ENCODE results near the gene SCN2B.

SCN2B gene

DNA sequence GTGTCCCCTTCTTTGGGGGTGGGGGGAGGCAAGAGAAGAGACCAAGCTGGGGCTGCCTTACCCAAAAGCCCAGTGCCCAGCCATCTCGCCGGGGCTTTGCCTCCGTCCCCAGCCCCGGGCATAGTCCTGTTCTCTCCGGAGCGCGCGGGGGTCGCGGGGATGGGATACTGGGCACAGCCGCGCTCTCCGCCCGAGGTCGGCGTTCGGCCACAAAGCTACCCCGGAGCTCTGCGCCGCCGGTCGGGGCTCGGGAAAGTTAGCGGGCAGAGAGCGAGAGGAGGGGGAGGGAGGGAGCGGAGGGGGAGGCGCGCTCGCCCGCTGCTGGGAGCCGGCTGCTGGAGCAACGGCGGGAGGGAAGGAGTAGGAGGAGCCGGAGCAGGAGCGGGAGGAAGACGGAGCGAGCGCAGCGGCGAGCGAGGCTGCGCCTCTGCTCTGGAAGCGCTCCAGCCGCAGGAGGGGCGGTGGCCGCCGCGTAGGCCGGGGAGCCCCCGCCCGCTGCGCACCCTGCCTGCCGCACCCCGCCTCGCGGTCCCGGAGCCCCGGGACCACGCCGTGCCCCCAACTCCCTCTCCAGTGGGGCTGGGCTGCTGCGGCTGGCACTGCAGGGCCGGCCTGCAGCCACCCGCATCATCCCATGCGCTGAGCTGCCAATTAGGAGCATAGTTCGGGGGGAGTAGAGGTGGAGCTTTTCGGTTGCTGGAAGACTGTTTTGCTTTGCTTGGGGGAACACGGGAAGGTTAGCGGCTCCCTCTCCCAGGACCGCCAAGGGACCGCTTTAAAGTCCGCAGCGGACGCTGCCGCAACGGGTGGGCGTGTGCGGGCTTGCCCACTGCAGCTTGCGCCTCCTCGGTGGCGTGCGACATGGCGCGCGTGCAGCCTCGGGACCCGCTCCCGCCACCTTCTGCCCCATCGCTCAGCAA is 23.6 kb downstream of the SCN2B start, which contains the start of gene SCN4B:
SCN4B (minus strand) TSS at position 272 of the 920 bp plus-strand sequence; CDS start at position 122, 150 bp downstream.
- no peak for DNase-seq

DNA sequence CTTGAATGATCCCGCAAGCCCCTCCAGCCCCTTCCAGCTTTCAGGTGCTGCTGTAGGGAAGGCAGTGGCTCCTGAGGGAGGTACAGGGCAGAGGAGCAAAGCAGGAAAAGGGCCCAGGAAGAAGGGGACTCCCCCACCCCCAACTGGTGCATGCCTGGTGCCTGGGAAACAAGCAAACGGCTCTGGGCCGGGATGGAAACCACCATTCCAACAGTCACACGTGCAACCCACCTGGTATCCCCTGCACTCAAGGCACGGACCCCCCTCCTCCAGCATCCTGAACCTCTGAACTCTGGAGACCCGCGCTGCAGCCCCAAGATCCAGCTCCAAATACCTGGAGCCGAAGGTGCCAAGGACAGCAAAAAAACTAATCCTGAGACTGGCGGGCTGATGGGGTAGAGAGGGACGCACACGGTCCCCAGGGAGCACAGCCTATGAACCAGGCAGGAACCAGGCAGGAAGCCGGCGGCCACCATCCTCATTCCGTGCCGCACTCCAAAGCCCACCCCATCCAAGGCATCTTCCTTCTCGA is 24.4 kb downstream of the SCN2B start:
- no peak for DNase-seq

DNA sequence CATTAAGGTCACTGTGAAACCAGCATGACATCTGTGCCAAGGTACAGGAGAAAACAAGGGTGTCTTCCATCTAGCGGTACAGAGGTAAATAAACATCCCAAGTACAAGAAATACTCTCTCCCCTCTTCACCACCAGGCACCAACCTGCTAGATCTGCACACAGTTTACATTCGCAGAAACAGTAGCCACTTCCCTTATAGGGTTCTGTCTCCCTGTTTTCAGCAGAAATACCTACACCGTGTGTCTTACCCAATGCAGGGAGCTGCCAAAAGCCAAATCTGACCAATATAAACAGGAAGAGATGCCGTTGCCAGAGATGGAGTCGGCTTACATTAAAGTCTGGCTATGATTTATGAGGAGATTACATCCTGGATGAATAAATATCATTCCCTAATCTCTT is 25.0 kb downstream of the SCN2B start:
- no peak for DNase-seq

DNA sequence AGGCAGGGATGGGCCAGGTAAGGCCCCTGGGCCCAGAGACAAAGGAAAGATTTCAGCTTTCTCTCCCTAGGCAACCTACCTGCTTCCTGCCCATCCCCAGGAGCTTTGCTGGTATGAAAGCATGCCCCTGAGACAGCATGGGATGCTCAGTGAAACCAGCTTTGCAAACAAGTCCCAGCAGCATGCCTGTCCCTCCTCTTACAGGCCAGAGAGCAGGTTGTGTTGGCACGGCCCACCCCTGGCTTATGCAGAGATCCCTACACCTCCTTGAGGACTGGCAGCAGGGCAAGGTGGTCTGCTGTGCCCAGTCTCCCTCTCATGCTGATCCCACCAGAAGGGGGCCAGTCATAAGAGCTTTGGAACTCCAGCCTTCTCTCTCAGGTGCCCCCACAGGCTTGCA is 26.9 kb downstream of the SCN2B start:
- no peak for DNase-seq

DNA sequence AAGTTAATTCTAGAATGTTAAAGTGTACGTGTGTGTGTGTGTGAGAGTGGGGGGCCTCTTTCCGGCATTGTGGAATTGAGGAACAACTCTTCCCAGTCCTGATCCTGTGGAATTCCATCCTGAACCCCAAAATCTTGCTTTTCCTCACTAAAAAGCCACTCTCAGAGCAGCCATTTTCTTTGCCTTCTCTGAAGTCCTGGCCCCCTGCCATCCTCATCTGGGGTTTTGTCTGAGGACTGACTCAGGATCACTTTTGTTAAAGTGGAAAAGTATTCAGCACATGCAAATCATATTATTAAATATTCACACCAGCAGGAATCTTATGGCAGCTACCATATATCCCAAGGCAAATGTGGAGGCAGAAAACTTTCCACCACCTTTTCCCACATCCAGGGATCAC is 27.6 kb downstream of the SCN2B start:
- DNase-seq = no peak

DNA sequence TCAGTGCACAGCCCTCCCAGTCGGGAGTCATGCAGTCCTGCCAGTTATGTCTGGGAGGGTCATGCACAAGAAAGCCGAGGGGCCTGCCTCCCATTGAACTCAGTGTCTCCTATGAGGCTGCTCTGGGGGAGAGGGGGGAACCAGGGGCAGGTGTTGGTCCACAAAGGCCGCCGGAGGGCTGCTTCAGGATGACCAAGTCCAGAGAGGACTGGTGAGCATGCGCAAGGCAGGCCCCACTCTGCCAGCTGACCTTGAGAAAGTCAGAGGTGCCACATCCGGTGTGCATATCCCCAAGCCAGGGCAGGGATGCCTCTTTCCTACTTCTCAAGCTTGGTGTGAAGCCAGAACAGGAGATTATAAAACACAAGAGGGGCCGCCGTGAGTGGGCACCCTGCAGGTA is 28.2 kb downstream of the SCN2B start:
- no peak for DNase-seq

DNA sequence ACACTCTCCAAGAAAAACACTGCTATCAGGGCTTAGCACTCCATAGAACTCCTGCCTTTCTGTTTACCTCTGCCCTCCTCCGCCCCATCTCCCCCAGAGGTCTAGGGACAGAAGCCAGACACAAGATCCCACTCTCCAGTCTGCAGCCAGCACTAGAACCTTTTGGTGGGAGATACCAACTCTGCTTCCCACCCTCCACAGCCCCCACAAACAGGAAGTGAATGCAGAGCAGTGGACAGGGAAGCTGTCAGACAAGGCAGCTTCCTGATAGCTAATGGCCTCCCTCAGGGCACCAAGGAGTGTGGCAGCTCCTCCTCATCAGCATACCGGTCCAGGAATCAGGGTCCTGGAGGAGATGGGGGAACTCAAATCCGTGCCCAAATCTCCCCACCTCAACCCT is 28.9 kb downstream of the SCN2B start:
- DNase-seq = no peak

DNA sequence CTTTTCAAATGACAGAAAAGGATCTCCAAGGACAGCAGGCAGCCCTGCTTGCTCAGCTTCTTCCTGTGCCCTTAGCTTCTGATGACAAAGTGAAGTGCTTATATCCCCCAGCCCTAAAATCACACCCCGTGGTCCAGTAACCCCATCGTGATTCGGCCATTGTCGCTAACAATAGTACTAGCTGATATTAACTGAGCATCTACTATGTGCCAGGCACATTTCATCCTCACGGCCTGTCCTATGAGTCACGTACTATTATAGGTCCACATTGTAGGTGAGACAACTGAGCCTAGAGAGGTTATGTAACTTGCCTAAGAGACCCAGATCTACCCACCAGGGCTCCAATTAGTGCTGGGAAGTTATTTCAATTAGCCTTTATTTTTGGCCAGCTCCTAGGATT is 29.9 kb downstream of the SCN2B start:
- no peak for DNase-seq

DNA sequence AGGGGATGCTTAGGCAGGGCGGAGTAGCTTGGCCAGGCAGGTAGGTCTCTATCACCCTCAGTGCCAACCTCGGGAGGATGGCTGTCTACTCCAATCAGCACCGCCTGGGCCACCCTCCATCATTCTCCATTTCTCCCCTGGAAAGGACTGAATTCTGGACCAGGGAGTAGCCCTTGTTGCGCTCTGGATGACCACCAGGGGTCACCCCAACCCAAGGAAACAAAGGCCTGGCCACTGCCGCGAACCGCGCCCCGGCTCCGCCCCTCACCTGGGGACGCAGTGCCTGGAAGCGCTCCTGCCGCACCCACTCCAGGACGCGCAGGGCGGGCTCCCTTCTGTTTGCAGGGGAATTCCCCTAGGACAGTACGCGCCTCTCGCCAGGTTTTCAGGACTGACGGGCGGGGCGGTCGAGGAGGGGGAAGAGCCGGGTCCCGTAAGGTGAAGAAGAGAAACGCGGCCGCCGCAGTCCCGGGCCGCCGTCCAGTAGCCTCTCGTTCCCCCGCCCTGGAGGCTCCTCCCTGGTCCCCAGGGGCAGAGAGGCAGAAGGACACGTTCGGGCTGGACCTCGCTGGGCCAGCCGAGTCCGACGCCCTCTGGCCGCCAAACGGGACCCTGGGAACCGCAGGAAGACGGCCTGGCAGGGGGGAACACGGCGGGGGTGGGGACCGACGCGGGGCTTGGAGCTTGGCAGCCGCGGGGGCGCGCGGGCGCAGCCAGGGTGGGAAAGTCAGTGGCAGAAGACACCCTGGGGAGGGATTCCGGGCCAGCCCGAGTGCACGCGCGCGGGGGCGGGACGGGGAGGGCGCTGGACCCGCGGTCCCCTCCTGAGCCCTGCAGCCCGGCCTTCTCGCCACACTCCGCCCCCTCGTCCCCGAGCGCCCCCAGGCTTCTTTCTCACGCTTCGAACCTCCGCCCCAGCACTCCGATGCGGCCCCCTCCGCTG is 30.9 kb downstream of the SCN2B start:
- DNase-seq = peak; percentile 86

DNA sequence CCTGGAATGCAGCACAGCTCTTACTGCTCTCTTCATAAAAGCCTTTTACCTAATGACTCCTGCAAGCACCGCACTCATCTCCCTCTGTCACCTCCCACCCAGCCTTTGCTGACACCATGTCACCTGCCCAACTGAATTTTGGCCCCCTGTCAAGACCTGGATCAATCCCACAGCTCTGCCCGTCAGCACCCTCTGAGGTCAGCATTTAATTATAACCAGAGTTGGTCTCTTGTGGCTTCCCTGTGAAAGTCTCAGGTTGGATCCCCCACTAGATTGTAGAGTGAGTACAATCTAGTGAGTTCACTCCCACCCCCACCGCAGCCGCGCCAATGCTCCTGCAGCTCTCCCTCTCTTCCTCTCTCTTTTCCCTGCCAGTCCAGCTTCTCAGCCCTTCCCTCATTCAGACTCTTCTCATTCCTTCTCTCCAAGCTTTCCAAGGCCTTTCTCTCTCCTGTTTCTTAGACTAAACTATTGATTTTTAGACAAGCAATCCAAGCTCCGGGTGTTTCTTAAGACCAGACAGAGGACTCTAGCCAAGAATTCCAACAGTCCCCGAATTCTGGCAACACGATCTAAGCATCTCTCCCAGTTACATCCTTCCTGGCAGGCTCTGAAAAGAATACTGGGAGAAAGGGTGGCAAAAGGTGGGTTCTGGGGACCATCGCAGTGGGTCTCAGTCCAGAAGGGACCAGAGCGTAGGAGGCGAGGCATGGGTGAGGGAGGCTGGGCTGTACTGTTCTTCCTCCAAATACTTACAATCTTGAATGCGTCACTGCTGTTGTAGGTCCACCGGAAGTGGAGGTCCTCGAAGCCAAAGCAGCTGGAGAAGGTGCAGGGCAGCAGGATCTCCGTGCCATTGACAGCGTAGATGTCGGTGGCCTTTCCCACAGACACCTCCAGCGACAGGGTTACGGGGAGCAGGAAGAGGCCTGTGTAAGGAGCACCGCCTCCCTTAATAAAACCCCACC is 31.9 kb downstream of the SCN2B start:
- DNase-seq = no peak

DNA sequence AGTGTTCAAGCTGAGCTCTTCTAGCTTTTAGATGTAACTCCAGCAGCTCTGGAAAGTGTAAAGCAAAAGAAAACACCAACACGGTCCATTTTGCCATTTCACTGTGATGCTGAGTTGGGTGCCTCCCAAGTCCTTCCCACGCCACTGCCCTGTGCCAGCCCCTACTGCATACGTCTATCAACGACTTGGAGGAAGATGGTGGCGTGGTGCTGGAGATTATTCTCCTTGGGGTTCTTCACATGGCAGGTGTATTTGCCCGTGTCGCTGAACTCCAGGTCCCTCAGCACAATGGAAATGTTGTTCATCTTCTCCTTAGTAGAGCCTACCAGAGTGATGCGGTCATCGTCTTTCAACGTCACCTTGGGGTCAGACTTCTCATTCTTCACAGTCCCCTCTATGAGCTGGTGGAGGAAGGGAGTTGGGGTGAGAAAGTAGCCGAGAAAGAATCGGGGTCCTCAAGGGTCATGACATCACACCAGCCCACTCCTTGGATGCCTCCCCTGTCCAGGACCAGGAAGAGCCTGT is 32.7 kb downstream of the SCN2B start:
- no peak for DNase-seq

DNA sequence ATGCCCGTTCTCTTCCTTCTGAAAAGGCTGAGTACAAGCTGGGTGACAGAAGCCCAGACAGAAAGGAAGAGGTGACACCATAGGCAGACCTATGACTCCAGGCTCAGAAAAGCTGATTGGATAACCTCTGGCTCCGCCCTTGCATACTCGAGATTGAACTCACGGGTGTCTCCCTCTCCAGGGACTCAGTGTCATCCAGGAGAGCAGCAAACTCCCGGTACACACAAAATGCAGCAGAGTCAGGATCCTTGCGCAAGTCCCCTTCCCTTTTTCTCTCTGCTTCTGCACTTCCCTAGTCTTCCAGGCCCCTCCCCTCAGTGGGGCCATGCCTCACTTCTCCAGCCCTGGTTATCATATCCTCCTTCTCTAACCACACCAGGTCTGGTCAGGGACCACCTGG is 33.6 kb downstream of the SCN2B start:
- DNase-seq = no peak

DNA sequence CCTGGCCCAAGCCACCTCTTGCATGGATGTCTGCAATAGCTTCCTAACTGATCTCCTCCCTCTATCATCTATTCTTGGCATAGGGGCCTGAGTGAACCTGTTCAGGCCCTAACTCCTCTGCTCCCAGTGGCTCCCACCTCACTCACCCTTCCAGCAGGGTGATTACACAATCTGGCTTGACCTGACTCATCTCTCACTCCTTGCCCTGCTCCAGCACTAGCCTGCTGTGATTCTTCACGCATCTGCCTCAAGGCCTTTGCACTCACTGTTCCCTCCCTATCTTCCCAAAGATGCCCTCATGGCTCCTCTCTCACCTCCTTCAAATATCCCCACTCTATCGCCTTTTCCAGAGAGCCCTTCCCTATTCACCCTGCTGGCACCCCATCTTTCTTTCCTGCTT is 34.4 kb downstream of the SCN2B start:
- DNase-seq = no peak

DNA sequence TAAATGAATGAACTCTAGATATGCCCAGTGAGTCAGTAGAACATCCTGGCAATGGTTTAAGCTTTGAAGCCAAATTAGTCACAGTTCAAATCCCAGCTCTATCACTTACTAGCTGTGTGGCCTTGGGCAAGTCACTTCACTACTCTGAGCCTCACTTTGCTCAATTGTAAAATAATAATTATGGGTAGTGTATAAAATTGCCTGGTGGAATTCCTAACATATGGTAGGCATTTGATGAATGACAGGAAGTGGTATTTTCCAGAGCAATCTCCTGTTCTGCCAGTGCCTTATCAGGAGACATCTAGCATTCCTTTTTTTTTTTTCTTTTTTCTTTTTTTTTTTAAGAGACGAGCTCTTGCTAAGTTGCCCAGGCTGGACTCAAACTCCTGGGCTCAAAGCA is 36.9 kb downstream of the SCN2B start:
- no peak for DNase-seq

DNA sequence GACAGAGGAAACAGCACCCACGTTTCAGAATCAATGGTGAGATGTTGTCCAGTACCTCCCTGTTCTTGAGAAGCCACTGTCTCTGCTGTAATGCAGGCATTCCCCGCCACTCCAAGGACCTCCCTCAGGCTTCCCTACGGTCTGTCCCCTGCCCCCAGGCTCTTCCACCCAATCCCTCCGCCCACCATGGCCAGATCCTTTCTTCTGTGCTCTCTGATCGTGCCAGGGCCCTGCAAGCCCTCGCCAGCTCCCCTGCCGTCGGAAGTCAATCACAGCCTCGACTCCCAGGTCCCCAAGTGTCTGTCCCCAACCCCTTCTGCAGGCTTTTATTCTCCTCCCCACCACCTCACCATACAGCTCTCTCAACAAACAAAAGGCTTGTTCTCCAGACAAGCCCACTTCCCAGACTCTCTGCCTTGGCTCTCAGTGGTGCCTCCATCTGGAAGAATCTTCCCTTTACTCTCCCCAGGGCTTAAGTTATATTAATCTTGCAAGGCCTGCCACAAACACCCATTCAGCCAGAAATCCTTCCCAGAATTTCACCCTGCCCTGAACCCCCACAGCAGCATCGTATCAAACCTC is 37.5 kb downstream of the SCN2B start:
- no peak for DNase-seq

DNA sequence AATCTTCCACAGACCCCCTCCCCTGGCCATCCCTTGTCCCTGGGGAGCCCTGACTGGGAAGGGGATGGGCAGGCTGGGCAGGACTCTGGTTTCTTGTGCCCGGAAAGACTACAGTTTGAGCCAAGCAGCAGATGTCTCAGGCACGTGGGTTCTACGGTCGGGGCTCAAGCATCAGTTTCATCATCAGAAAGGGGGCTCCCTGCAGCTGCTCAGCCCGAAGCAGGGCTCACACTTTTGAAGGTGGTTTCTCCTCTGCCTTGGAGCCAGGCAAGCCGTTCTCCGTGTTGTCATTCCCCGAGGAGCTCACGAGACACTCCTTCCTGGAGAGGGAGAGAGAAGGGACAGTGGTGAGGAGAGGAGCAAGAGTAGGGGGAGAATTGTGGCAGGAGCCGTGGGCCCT is 39.6 kb downstream of the SCN2B start:
- DNase-seq = no peak

DNA sequence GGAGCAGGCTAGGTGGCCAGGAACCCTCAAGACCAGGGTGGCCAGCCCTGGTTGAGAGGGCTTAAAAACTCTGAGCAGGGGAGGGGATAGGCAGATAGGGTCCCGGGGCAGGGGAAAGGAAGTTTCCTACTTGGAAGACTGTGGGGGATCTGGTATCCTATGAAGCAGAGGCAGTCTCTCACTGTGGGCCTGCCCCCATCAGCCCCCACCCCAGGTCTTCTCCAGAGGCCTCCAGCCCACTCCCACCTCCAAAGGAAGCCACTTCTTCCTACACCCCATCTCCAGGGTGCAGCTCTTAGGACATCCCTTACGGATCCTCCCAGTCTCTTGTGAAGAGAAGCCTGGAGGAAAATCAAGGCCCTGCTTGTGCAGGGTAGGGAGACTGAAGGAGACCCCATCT is 40.1 kb downstream of the SCN2B start:
- no peak for DNase-seq

DNA sequence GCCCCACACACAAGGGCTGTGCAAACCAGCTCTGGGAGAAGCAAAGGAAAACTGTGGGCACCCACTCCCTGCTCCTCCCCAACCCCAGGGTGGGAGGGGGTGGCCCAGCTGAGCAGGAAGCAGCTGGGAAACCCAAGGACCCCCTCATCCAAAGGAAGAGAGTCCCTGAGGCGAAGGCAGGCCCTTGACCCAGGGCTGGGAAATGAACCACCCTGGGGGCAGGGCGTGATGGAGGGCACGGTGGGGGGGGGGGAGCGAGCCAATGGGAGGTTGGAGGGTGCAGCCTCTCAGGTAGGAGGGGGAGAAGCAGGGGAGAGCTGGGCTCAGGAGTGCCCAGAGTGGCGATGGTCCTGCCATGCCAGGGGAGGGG is 40.7 kb downstream of the SCN2B start:
- no peak for DNase-seq

DNA sequence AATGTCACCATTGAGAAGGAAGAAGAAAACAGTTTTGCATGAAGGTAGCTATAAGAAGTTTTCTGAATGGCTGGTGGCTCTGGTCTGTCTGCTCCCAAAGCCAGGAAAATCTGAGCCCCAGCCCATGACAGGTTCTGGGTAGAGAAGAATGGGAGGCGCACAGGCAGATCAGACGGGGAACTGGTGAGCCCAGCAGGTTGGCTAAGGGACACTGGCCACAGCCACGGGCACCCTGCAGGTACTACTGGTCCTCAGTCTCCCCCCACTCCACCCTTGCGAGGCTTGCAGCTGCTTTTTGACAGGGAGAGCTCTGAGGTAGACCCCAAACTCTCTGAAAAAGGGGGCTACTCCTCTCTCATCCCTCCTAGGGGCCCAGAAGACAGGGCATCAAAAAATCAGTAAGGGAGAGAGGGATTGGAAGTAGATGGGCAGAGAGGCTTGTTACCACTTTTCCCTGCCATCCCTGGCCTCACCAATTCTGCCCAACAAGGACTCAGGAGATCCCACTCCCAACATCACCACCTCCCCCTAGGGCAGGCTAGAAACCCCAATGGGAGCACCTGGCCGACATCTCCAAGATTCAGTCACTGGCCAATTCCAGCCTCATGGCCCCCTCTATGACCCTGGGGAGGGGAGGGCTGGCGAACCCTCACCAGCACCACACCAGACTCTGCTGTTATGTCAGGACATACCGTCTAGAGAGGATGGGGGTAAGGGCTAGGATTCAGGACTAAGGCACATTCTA is 41.2 kb downstream of the SCN2B start:
- no peak for DNase-seq

DNA sequence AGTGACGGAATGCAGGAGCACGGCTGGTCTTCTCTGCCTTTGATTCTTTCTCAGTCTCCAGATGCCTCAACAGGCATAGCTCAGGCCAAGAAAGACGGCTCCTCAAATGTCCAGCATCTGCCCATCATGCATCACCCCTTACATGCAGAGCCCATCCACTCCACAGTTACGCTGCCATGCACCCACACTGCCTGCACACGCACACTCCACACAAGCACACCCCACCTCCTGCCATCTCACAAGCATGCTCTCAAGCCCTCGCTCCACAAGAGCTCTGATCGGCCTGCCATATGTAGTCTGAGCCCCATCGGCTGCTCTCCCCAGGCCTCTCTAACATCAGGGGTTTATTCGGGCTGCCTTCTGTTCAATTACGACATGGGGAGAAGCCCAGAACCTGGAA is 42.6 kb downstream of the SCN2B start:
- DNase-seq = no peak

All from stimulated activated CD4-positive, alpha-beta T cell treated with anti-CD3 and anti-CD28 coated beads, Interleukin-1b, Interleukin-23, amount 100 ng/mL, for 48 hours (primary cell).